HK-2 (cell line): ENCODE measurements around the gene SH2D1A.
"Not testable (repeated sequence)": the region's sequence is repeated elsewhere in the genome, so short reads cannot be mapped to it uniquely, and the experiment has no call there.

Source experiments
- DNase-seq: peaks from one replicate; pipeline ENCODE4 v3.0.0-alpha.2; 2018; ENCODE audit not compliant: unreplicated experiment

SH2D1A gene

GRCh38 chrX:124346117-124346876 is at the start of gene SH2D1A:
Gene SH2D1A (plus strand): TSS chrX:124346563. CDS start chrX:124346643, 80 bp downstream.
- DNase-seq, result no peak

DNA sequence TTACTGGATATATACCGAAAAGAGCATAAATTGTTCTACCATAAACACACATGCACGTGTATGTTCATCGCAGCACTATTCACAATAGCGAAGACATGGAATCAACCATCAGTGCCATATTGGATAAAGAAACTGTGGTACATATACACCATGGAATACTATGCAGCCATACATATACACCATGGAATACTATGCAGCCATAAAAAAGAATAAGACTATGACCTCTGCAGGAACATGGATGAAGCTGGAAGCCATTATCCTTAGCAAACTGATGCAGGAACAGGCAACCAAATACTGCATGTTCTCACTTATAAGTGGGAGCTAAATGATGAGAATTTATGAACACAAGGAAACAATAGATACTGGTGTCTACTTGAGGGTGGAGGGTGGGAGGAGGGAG is 47.0 kb upstream of the SH2D1A start:
- DNase-seq, result not testable (repeated sequence)

- no peak for DNase-seq
Measured at GRCh38 chrX:124300405-124300804, 46.0 kb upstream of the SH2D1A start.

- no peak for DNase-seq
Measured at GRCh38 chrX:124307253-124307907, 39.0 kb upstream of the SH2D1A start.

GRCh38 chrX:124325732-124326131 is 20.6 kb upstream of the SH2D1A start:
- DNase-seq, result no peak

DNA sequence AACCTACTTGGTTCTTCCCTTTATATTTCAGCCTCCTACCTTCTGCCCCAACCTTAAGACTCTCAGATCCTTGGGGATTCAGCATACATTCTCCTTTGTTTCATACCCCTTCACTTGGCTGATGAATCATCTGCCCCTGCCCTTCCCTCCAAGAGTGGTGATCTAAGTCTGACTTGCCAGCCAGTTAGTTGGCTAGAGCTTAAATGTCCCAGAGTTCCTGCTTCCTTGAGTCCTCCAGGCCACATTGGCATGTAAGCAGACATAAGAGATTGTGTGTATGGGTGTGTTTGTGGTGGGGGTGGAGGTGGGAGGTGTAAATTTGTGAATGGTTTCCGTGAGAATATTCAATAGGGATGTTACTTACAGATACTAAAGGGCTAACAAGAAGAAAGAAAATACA is 17.6 kb upstream of the SH2D1A start:
- DNase-seq, result no peak

DNA sequence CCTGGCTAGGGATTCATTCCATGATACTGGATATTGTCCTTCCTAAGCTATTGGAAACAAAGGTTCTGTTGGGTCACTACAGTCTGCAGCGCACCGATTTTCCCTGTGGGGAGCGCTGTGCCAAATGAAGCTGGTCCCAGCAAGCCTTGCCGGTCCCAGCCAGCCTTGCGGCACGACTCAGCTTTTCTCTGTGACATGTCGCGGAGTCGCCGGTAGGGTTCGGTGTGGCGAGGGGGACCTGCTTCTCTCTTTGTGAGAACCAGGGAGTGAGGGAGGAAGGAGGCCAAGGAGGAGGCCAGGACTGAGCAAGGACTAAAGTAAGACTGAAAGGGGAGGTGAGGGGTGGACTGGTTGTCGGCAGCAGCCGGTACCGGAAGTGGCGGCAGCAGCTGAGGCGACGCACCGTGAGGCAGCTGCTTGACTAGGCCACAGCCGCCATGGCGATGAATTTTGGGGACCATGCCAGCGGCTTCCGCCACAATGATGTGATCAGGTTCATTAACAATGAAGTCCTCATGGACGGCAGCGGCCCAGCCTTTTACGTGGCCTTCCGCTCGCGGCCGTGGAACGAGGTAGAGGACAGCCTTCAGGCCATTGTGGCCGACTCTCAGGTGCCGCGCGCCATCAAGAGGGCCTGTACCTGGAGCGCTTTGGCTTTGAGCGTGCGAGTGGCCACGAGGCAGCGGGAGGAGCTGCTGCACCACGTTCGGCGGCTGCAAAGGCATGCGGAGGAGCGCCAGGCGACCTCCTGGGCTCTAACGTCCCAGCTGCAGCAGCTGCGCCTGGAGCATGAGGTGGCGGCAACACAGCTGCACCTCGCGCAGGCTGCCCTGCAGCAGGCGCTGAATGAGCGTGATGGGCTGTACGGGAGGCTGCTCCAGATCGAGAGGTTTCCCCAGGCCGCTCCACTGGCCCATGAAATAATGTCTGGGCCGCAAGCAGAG is 13.6 kb upstream of the SH2D1A start, which contains the start of gene TEX13D:
TEX13D (plus strand) TSS at position 180 of the 944 bp plus-strand sequence; CDS start at position 438, 258 bp downstream.
- no peak for DNase-seq

DNA sequence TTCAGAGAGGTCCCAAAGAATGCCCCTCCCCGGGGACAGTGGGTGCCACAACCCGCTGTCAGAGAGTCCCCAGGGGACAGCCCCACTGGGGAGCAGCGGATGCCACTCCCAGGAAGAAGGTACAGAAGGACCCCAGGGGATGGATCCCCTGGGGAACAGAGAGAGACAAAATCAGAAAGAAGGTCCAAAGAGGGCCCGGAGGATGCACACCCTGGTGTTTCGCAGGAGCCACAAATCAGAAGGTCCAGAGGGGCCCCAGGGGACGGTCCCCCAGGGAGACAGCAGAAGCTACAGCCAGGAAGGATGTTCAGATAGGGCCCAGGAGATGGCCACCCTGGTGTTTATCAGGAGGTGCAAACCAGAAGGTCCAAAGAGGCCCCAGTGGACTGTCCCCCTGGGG is 12.5 kb upstream of the SH2D1A start:
- no peak for DNase-seq

DNA sequence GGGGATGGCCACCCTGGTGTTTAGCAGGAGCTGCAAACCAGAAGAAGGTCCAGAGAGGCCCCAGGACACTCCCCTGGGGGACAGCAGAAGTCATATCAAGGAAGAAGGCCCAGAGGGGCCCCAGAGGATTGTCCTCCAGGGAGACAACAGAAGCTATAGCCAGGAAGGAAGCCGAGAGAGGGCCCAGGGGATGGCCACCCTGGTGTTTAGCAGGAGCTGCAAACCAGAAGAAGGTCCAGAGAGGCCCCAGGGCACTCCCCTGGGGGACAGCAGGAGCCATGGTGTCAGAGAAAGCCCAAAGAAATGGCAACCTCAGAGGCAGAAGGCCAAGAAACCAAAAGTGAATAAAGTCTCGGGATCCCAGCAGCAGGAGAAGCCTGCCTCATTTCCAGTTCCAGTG is 11.8 kb upstream of the SH2D1A start:
- DNase-seq, result not testable (repeated sequence)

- DNase-seq, result no peak
Measured at GRCh38 chrX:124335598-124335997, 10.8 kb upstream of the SH2D1A start.

DNA sequence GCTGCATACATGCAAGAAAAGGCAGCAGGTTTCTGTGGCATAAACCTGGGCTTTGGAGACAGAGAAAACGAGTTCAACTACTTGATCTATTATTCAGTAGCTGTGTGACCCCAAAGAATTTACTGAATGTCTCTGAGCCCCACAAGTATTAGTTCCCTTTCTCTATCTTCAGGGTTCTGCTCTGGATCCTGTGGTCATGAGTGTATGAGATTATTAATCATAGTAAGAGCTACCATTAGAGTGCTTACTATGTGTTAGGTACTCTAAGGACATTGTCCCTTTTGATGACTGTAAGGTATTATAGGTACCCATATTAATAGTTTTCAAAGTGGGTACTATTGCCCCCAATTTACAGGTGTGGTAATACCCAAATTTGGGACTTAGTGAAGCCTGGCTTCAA is 8.4 kb upstream of the SH2D1A start:
- no peak for DNase-seq

DNA sequence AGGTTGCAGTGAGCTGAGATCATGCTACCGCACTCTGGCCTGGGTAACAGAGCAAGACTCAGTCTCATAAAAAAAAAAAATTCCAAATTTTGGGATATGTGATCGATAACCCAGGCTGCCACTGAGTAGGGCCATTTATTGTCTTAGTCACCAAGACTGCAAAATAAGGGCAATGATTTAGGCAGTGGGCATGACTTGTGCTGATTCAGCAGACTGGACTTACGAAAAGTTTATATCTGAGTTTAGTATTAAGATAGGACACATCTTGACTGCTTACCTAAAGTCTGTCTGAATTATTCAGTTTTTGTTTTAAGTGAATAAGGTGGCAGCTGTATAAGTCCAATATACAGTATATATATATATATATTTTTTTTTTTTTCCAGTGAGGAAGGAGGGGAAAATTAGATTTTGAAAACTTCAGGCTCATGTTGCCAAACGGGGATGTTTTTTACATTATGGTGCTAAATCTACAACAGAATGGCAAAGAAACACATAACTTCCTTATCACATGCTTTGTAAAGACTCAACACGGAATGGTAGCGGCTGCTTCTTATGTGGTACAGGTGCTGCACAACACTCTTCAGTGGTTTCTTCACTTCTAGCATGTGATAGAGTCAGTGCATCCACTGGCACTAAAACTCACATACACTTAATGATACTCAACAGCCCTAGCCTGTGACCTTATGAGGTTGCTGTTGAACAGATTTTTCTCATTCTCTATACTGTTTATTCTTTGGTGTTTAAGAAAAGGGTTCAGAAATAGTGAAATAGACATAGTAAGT is 7.4 kb upstream of the SH2D1A start:
- no peak for DNase-seq

DNA sequence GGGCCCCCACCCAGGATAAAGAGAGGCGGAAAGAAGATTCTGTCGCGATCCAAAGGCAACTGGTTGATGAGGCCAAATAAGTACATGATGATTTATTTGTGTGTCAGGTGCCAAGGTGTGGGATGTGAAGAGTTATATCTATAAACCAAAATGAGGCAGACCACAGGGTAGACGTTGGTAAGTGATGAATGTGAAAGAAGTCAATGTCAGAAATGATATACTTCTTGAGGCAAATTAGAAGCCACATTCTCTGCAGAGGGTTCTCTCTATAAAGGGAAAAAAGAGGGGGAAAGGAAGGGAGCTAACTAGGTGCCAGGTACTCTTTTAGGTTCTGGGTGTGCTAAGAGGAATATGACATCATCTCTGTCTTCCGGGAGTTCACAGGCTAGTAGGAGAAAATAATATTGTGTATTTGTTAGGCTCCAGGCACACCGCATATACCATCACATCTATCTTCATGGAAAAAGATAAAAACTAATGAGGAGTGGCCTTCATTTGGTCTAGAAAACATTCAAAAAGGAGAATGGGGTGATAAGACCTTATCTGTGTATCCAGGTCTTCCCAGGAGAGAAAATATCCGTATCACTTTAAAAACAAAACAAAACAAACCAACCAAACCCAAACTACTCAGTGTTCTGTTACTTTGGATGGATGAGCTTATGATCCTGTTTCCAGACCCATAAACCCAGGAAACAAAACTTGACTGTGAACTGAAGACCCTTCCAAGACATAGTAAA is 4.8 kb upstream of the SH2D1A start:
- DNase-seq, result no peak

- DNase-seq, result no peak
Measured at GRCh38 chrX:124342174-124342867, 4.0 kb upstream of the SH2D1A start.

- DNase-seq, result no peak
Measured at GRCh38 chrX:124343016-124343415, 3.3 kb upstream of the SH2D1A start.

DNA sequence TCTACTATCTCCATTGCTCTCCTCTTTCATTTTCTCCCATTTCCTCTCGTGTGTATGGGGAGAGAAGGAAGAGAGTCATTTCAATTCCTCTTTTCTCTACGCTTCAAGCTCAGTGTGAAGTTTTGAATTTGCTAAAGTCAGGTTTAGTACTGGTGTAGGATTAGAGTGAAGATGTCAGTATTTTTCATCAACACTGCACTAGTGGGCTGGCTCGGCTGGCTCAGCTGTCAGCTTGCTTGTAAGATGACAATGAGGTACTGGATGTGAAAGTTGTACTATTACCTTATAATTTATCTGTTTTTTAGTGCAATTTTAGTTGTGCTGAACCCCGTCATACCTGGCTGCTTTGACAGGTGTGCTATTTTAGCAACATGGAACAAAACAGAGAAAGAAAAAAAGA is 2.1 kb upstream of the SH2D1A start:
- no peak for DNase-seq

DNA sequence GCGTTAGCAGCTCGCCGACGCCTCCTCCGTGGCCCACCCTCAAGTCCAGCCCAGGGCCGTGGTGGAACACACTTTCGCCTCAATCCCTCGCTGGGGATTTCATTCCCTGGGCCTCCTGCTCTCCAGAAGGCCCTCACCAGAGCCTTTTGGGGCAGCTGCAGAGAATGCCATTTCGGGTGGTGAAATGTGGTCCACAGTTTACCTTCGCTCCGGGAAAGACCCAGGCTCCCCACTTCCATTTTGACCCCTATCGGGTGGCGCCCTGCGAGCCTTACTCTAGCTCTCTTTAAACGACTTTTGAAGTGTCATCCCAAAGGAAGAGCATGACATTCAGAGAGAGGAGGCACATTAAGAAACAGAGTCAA is 496 bp downstream of the SH2D1A start:
- no peak for DNase-seq

GRCh38 chrX:124347242-124347641 is 879 bp downstream of the SH2D1A start:
- no peak for DNase-seq

GRCh38 chrX:124348182-124348581 is 1.8 kb downstream of the SH2D1A start:
- DNase-seq, result no peak

DNA sequence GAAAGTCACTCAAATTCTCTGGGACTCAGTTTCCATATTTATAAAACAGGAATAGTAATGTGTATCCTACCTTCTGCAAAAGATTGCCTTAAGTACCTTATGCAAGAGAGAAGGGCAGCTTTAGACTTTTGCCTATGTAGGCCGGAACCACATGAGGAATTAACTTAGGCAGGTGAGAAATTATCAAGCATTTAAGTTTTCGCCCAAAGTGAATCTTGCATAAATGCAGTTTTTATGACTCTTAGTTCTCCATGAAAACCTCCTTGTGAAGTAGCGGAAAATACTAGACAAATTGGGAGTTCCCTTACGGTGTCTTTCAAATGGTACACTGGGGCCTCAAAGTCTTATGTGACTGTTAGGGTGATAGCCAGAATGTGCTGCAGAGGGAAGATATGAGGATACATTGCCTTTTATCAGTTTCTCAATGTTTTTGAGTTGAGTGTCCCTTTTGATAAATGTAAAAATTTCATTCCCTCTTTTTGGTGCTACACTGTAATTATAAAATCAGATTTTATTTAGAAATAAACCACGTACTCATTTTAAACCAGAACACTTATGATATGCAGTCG is 2.6 kb downstream of the SH2D1A start:
- DNase-seq, result no peak
